ENCODE results near the gene LINC00237. TPM values are rescaled to one million over a fixed set of nuclear protein-coding genes. Genes with fewer than 3 reads are reported as not detected.

The LINC00237 gene
- total and polyA plus RNA-seq, 9 of the 15 experiments (the other 6 are each of a cell fraction or from before 2014, with no cell fraction given): not detected

DNA sequence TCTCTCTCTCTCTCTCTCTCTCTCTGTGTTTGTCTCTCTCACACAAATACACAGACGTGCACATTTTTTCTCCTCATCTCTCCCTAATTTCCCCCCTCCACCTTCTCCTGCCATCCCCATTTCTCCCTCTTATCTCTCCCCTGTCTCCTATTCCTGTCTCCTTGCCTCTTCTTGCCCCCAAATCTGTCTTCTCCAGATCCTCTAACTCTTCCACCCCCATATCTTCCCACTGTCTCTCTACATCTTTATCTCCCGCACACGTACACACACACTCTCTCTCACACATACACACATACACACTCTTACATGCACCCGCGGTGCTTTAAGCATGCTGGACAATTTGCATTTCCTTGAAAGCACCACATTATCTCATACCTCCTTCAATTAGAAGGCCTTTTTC lies 35.7 kb upstream of the LINC00237 start (continued):
- no peak for TF ChIP-seq GTF3C2 (IDR thresholded peaks at IDR 0.05; ENCODE audit: borderline replicate concordance, extremely low read depth, insufficient read length)
- TF ChIP-seq HIVEP1 (CRISPR knock-in tag; IDR thresholded peaks at IDR 0.05): no peak
- no peak for TF ChIP-seq RBM39 (optimal IDR thresholded peaks at IDR 0.05; ENCODE audit: low read depth, low read length)
- TF ChIP-seq, protein P1, sequence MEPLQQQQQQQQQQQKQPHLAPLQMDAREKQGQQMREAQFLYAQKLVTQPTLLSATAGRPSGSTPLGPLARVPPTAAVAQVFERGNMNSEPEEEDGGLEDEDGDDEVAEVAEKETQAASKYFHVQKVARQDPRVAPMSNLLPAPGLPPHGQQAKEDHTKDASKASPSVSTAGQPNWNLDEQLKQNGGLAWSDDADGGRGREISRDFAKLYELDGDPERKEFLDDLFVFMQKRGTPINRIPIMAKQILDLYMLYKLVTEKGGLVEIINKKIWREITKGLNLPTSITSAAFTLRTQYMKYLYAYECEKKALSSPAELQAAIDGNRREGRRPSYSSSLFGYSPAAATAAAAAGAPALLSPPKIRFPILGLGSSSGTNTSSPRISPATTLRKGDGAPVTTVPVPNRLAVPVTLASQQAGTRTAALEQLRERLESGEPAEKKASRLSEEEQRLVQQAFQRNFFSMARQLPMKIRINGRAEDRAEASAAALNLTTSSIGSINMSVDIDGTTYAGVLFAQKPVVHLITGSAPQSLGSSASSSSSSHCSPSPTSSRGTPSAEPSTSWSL (CRISPR knock-in tag; IDR thresholded peaks at IDR 0.05; ENCODE audit: borderline replicate concordance): no peak
- no peak for TF ChIP-seq ZNF551 (CRISPR knock-in tag; IDR thresholded peaks at IDR 0.05)
- no peak for TF ChIP-seq ZFP36 (IDR thresholded peaks at IDR 0.05; ENCODE audit: low read depth, low read length, partially characterized antibody)
- TF ChIP-seq ZNF717 (CRISPR knock-in tag; IDR thresholded peaks at IDR 0.05): no peak
- TF ChIP-seq, protein P2, sequence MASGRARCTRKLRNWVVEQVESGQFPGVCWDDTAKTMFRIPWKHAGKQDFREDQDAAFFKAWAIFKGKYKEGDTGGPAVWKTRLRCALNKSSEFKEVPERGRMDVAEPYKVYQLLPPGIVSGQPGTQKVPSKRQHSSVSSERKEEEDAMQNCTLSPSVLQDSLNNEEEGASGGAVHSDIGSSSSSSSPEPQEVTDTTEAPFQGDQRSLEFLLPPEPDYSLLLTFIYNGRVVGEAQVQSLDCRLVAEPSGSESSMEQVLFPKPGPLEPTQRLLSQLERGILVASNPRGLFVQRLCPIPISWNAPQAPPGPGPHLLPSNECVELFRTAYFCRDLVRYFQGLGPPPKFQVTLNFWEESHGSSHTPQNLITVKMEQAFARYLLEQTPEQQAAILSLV (tag; IDR thresholded peaks at IDR 0.05): no peak
- TF ChIP-seq ZNF311 (CRISPR knock-in tag; IDR thresholded peaks at IDR 0.05): no peak
- TF ChIP-seq BACH1 (tag; IDR thresholded peaks at IDR 0.05): no peak
- TF ChIP-seq MTA3 (IDR thresholded peaks at IDR 0.05; ENCODE audit: borderline replicate concordance): no peak
- no peak for TF ChIP-seq KDM5B (IDR thresholded peaks at IDR 0.05; ENCODE audit: insufficient replicate concordance, low read depth, low read length)
- TF ChIP-seq FOXK1 (CRISPR knock-in tag; IDR thresholded peaks at IDR 0.05; ENCODE audit: borderline replicate concordance): no peak
- TF ChIP-seq ZEB2 (IDR thresholded peaks at IDR 0.05): no peak
- TF ChIP-seq NFYB (IDR thresholded peaks at IDR 0.05; ENCODE audit: extremely low read depth, insufficient read length): no peak
- no peak for TF ChIP-seq MBD2 (IDR thresholded peaks at IDR 0.05; ENCODE audit: borderline replicate concordance, low read depth)
- TF ChIP-seq SMAD3 (CRISPR knock-in tag; conservative IDR thresholded peaks at IDR 0.05): no peak
- TF ChIP-seq ZNF316 (IDR thresholded peaks at IDR 0.05): no peak
- TF ChIP-seq SETDB1 (IDR thresholded peaks at IDR 0.05; ENCODE audit: low read length): no peak
- no peak for TF ChIP-seq ZNF408 (CRISPR knock-in tag; IDR thresholded peaks at IDR 0.05; ENCODE audit: low read depth)
- no peak for TF ChIP-seq ZBTB8A (IDR thresholded peaks at IDR 0.05; ENCODE audit: partially characterized antibody)
- no peak for TF ChIP-seq MLX (CRISPR knock-in tag; conservative IDR thresholded peaks at IDR 0.05)
- no peak for TF ChIP-seq SRSF3 (IDR thresholded peaks at IDR 0.05; ENCODE audit: insufficient read depth, low read length)
